ENCODE measurements around the gene CCHCR1. TPM values are rescaled to one million over a fixed set of nuclear protein-coding genes. Genes with fewer than 3 reads are reported as not detected.

Gene CCHCR1
- total and polyA plus RNA-seq, 2 of the 13 experiments (the other 11 are each of a cell fraction or from before 2014, with no cell fraction given): 14.6 to 28.2 TPM

DNA sequence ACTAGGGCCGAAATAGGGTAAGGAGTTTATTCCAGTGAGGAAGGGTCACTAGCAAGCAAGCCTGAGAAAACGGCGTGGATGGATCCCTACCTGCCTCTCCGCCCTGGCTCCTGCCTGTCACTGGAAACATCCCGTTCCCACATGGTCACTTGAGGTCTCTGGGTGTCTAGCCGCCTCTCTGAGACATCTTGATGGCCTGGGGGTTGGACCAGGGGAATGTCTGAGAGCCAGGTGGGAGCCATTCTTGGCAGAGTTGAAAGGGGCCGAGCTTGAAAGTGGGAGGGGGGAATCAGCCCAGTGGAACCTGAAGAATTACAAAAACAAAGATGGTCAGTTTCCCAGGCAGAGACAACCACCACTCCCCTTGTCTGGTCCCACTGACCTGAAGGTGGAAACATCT lies 961 bp downstream of the CCHCR1 start (continued):
- TF ChIP-seq, protein P1, sequence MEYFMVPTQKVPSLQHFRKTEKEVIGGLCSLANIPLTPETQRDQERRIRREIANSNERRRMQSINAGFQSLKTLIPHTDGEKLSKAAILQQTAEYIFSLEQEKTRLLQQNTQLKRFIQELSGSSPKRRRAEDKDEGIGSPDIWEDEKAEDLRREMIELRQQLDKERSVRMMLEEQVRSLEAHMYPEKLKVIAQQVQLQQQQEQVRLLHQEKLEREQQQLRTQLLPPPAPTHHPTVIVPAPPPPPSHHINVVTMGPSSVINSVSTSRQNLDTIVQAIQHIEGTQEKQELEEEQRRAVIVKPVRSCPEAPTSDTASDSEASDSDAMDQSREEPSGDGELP (IDR thresholded peaks at IDR 0.05; ENCODE audit: borderline replicate concordance, low read depth): no peak
- TF ChIP-seq ZNF790 (CRISPR knock-in tag; IDR thresholded peaks at IDR 0.05; ENCODE audit: borderline replicate concordance): no peak

DNA sequence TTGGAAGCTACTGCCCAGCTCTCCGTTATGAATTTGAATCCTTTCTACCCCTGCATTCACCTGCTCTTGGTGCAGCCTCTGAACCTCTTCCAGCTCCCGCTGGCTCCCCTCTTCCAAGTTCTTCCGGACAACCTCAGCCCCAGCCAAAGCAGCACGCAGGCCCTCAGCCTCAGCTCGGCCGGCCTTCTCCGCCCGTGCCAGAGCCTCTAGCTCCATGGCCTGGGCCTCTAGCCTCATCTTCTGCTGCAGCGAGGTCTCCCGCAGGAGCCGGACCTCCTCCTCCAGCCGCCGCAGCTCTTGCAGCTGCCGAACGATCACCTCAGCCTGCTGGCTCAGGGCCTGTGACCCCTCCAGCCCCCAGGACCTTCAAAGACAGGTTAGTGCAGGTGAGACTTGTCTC lies 3.2 kb downstream of the CCHCR1 start:
- ATAC-seq (no peak), DNase-seq (ENCODE audit: low spot score) (no peak), FAIRE-seq (no peak)
- POLR2A ChIA-PET: no interaction called here
- Histone ChIP-seq H3K4me2 (ENCODE audit: low read depth, low read length) (no peak overlapping the region), H4K20me1 (ENCODE audit: insufficient read depth, low read length) (no peaks in the 10 kb centered on the region), H3K4me3 (replicated peaks in 1 of 3; ENCODE audit: insufficient read depth in 1 of 3, low read depth in 2 of 3, low read length in 3 of 3) (no peak overlapping the region), H2AFZ (ENCODE audit: low read length) (no peak overlapping the region), H3K27ac (ENCODE audit: extremely low read length, insufficient read depth, low read length) (no peak overlapping the region), H3K36me3 (replicated peaks in 1 of 2; ENCODE audit: control insufficient read depth in 1 of 2, insufficient read depth in 2 of 2, low read length in 2 of 2) (peaks cover 3 to 26% of the 10 kb centered on the region in 2 experiments; a peak in 4 of 5 replicates), H3K79me2 (ENCODE audit: insufficient read depth, low read length) (no peaks in the 10 kb centered on the region), H3K9ac (ENCODE audit: insufficient read depth, low read depth, low read length) (no peak overlapping the region), H3K9me3 (ENCODE audit: low read length) (no peaks in the 10 kb centered on the region), H3K27me3 (ENCODE audit: control insufficient read depth in 1 of 2, insufficient read depth in 2 of 2, low read length in 2 of 2) (no peaks in the 10 kb centered on the region), H3K4me1 (ENCODE audit: insufficient read depth, low read length) (peaks cover 17% of the 10 kb centered on the region)
- BruUV-seq (replicated peaks): no TSS peak
- intact Hi-C loops (cut with micrococcal nuclease; ENCODE audit: unreplicated experiment) (no loop called here), in situ Hi-C loops (cut with HindIII; ENCODE audit: extremely low pct_ligation_motif_present, low pct_unique_long_range_greater_than_20kb) (no loop called here)
- no peak for TF ChIP-seq ZSCAN22 (CRISPR knock-in tag; IDR thresholded peaks at IDR 0.05)
- TF ChIP-seq EZH2 (conservative IDR thresholded peaks at IDR 0.05; ENCODE audit: low read depth, low read length): no peak
- no peak for TF ChIP-seq ZNF644 (CRISPR knock-in tag; IDR thresholded peaks at IDR 0.05; ENCODE audit: low read depth)
- no peak for TF ChIP-seq U2AF2 (IDR thresholded peaks at IDR 0.05; ENCODE audit: low read depth, low read length)
- TF ChIP-seq ZNF350 (CRISPR knock-in tag; IDR thresholded peaks at IDR 0.05; ENCODE audit: borderline replicate concordance, low read depth): no peak
- no peak for TF ChIP-seq HDAC2 (CRISPR knock-in tag; IDR thresholded peaks at IDR 0.05)
- TF ChIP-seq, protein P2, sequence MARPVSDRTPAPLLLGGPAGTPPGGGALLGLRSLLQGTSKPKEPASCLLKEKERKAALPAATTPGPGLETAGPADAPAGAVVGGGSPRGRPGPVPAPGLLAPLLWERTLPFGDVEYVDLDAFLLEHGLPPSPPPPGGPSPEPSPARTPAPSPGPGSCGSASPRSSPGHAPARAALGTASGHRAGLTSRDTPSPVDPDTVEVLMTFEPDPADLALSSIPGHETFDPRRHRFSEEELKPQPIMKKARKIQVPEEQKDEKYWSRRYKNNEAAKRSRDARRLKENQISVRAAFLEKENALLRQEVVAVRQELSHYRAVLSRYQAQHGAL (CRISPR knock-in tag; IDR thresholded peaks at IDR 0.05; ENCODE audit: not compliant biosample characterization): no peak
- TF ChIP-seq, protein P3, sequence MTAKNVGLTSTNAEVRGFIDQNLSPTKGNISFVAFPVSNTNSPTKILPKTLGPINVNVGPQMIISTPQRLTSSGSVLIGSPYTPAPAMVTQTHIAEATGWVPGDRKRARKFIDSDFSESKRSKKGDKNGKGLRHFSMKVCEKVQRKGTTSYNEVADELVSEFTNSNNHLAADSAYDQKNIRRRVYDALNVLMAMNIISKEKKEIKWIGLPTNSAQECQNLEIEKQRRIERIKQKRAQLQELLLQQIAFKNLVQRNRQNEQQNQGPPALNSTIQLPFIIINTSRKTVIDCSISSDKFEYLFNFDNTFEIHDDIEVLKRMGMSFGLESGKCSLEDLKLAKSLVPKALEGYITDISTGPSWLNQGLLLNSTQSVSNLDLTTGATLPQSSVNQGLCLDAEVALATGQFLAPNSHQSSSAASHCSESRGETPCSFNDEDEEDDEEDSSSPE (CRISPR knock-in tag; IDR thresholded peaks at IDR 0.05): no peak
- TF ChIP-seq SUZ12 (IDR thresholded peaks at IDR 0.05; ENCODE audit: low read depth, low read length): no peak
- no peak for TF ChIP-seq TCF12 (IDR thresholded peaks at IDR 0.05)
- TF ChIP-seq TCF12 (CRISPR knock-in tag; IDR thresholded peaks at IDR 0.05): no peak
- no peak for TF ChIP-seq ZNF484 (CRISPR knock-in tag; IDR thresholded peaks at IDR 0.05; ENCODE audit: borderline replicate concordance, low read depth)
- TF ChIP-seq, protein P4, sequence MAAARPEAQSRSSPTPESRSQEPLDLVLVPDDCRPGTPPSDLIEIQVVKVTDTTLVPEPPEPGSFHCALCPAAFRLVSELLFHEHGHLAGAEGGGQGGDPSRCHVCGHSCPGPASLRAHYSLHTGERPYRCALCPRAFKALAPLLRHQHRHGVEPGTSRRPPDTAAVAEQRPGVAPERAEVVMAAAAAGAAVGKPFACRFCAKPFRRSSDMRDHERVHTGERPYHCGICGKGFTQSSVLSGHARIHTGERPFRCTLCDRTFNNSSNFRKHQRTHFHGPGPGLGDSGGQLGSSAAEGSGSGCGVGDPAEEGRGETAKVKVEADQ (CRISPR knock-in tag; IDR thresholded peaks at IDR 0.05; ENCODE audit: borderline replicate concordance): no peak
- no peak for TF ChIP-seq SPEN (CRISPR knock-in tag; IDR thresholded peaks at IDR 0.05; ENCODE audit: low read depth)
- TF ChIP-seq ZNF292 (CRISPR knock-in tag; IDR thresholded peaks at IDR 0.05; ENCODE audit: borderline replicate concordance, low read depth): no peak
- TF ChIP-seq ZNF160 (CRISPR knock-in tag; IDR thresholded peaks at IDR 0.05): no peak
- TF ChIP-seq SMAD1 (CRISPR knock-in tag; IDR thresholded peaks at IDR 0.05; ENCODE audit: borderline replicate concordance, low read depth): no peak
- TF ChIP-seq ZBTB21 (CRISPR knock-in tag; IDR thresholded peaks at IDR 0.05): no peak
- 97% methylated on average over 11 of the region's 15 CpGs for WGBS (ENCODE audit: low lambda C conversion rate)
- CTCF ChIA-PET (ENCODE audit: low intra/inter-chr PET ratio, low total read pairs): no interaction called here

All from HepG2 (cell line).